Measurements from ENCODE around the gene AGBL1.
"Not testable (repeated sequence)": the region's sequence is repeated elsewhere in the genome, so short reads cannot be mapped to it uniquely, and the experiment has no call there.

Gene AGBL1

DNA sequence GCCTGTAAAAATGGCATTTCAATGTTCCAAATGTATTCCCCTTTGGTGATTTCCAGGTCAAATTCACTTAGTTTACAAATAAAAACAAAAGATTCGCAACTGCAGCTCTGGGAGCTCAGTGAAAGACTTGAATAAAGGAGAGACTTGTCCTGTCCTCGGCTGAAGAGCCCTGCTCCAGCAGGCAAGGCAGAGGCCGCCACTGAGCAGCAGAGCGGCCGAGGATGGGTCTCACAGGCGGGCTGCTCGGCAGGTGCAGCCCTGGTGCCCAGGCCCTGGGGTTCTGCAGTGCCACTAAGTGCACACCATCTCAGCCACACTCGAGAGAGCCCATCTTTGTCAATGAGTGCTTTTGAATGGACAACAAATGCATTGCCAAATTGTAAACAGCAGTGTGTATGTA is 856.2 kb downstream of the AGBL1 start:
- DNase-seq (ENCODE audit: low read depth), result no peak

DNA sequence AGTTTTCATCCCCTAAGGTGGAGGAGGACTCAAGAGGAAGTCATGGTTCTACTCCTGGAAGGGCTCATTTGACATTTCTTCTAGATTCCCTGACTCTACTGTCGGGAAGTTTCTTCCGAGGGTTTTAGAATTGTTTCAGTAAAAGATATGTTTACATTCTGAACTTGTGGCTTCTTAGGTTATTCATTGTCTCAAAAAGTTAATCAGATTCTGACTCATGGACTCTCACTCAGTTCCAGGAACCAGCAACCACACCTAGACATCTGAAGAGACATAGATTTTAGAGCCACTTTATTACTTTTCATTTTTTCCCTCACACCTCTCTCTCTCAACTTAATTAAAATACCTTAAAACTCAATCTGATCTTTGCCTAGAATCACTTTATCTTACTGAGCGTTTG is 862.6 kb downstream of the AGBL1 start:
- no peak for DNase-seq (ENCODE audit: low read depth)

DNA sequence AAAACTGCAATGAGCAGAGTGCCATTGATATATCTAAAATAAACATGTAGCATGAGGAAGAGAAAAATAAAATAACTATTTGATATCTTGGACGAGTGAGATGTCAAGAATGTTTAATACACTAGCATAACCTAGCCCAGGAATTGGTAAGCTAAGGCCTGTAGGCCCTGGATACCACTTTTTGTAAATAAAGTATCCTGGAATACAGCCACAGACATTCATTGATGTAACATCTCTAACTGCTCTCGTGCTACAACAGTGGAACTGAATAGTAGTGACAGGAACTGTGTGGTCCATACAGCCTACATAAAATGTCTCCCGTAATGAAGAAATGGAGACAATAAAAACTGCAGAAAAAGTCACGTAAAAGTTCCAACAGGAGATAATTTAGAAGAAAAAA is 869.0 kb downstream of the AGBL1 start:
- DNase-seq (ENCODE audit: low read depth), result no peak

DNA sequence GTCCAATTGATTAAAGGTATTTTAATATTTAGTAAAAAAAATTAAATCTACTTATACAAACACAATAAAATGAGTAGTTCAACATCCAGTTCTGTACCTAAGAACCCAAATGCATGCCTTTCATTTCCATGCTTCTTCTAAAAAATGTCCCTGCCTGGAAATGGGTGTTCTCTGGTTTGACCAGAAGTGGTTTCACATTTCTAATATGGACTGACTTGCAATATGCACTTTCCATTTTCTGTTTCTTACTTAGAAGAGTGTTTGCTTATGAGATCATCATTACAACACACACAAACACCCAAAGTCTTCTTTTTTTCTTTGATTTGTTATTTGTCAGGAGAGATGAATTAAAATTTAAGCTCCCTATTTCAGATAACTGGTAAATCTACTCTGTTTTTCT is 879.6 kb downstream of the AGBL1 start:
- no peak for DNase-seq (ENCODE audit: low read depth)

DNA sequence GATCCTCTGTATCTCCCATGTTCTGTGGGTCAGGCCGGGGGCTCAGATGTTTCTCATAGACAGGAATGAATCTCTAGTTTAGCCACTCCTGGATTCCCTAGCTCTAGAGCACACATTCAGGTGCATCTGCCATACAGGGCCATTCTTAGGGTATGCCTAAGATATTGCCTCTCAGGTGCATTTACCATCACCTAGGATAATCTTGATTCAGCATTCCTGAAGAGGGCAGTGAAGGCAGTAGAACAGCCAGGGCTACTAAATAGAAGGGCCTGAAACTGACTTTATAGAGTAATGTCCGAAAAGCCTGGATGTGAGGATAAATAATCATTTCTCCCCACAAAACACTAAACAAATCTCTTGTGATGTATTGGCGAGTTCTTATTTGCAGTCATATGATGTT is 882.0 kb downstream of the AGBL1 start:
- no peak for DNase-seq (ENCODE audit: low read depth)

DNA sequence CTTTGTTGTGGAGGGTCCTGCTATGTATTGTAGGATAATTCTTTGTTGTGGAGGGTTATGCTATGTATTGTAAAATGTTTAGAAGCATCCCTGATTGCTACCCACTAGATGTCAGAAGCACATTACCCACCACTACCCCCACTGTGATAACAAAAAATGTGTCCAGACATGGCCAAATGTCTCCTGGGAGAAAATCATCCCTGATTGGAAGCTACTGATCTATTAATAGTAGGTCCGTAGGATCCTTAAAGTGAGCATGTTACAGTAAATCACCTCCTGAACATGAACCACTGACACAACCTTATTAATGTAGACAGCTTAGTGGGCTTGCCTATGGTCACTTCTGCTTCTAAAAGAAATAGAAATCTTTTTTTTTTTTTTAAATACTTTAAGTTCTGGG is 884.6 kb downstream of the AGBL1 start:
- DNase-seq (ENCODE audit: low read depth), result no peak

DNA sequence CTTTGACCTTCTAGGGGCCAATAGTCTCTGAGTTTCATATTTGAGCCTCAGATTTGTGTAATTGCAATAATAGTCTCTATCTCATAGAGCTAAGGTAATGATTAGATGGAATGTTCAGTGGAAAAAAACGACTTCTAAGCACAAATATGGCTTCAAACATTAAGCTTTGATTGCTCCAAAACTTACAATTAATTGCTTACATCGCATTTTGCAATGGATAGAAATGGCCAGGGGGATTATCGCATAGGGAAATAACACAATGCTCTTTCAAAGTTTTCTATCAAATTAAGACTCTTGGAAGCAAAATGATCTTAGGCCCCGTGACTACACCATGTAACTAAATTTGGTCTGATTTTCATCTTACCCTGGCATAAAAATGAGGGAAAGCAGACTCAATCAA is 888.6 kb downstream of the AGBL1 start:
- no peak for DNase-seq (ENCODE audit: low read depth)

DNA sequence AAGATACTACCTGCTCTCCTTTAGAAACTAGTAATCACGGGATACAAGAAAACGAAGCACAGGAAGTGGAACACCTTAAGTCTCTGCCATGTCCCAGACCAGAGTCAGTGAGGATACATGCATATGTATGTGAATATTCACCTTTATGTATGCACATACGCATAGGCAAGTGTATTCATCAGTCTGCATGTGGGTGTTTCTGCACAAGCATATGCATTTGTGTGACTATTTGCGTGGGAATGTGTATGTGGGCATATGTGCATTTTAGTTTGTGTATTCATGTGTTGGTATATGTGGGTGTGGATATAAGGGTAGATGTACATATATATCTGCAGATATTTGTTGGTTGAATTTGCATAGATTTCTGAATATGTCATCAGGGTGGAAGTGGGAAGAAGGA is 889.7 kb downstream of the AGBL1 start:
- DNase-seq (ENCODE audit: low read depth), result no peak

DNA sequence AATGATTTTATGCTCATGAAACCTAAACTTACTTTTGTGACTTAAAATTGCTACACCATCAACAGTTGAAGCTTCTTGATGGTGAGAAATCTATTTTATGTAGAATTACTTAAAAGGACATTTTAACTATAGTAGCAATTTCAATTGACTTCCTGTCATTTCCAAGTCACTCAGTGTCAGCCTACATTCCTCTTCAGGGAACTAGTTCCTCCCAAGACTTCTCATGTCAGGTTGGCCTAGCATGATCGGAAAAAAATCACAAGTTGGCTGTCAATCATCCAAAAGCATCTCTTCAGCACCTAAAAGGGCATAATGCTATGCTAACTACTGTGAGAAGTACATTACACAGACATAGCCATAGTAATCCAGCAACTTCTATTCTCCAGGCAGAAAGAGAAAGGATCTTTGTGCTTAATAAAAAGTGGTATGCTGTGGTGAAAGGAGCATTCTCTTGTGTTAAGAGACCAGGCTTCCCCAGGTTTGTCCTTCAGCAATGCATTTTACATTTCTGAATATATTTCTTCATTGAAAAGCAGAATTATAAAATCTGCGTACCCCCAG is 893.7 kb downstream of the AGBL1 start:
- DNase-seq (ENCODE audit: low read depth), result no peak

DNA sequence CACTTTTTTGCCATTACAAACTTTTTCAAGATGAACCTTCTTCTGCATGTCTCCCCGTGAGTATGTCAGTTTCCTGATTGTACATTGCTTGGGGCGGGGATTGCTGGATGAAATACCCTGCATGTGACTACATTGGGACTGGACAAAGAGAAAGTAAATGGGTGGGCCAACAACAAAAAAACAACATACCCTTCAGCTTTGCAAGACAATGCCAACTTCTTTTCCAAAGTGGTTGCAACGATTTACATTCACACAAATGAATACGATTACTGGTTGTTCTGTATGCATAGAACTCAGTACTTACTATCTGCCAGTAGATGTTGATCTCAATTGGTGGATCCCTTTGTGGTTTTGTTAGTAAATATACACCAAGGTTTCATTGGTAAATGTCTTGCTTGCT is 908.4 kb downstream of the AGBL1 start:
- DNase-seq (ENCODE audit: low read depth), result no peak

DNA sequence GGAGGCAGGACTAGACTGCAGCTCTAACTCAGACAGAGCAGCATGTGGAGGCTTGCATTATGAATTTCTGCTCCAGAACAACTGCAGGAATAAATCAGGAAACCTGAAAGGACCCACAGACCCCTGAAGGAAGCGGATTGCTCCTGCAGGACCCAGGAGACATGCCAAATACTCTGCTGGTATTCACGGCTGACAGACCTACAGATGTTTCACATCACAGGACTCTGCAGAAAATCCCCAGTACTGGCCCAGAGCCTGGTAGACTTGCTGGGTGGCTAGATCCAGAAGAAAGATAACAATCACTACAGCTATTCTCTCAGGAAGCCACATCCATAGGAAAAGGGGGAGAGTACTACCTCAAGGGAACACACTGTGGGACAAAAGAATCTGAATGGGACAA is 942.1 kb downstream of the AGBL1 start:
- DNase-seq (ENCODE audit: low read depth), result no peak

DNA sequence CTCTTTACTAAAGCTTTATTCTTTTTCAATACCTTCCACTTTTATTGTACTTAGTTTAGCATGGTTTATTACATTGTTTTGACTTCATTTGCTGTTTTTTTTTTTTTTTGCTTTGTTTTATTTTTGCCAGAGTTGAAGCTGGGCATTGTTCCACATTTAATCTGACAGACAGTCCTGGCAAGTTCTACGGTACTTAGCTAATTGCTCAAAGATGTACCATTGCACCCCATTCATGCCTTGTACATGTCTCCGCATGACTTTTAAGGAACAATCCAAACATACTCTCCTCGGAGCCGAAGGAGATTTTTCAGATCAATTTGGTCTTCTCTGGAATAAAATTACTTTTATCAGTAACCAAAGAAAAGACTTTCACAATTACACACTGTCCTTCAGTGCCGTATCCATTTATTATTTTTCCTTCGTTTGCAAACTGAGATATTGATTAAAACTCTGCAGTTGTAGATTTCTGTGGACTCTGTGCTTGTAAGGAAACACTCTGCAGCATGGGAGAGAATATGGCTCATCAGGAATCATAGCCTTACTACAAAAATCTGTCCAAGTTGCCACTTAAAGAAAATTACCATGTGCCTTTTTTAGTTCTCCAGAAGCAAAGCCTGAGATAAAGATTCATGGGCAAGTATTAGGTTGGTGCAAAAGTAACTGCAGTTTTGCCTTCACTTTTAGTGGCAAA is 952.0 kb downstream of the AGBL1 start:
- DNase-seq (ENCODE audit: low read depth), result no peak

DNA sequence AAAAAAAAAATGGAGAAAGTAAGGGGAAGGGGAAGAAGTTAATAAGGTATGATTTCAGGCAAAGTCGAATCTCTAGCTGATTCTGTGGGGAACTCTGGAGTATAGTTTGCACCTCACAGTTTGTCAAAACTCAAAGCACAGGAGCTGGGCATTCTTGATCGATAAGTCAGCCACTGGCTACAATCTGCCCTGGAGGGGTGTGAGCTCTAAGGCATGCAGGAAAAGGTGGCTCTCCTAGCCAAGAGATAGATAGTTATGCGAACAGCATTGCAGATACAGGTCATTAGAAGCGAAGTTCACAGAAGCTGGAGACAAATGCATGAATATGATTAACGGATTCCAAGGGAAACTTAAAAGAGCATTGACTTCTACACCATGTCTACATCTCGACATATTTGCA is 952.6 kb downstream of the AGBL1 start:
- no peak for DNase-seq (ENCODE audit: low read depth)

DNA sequence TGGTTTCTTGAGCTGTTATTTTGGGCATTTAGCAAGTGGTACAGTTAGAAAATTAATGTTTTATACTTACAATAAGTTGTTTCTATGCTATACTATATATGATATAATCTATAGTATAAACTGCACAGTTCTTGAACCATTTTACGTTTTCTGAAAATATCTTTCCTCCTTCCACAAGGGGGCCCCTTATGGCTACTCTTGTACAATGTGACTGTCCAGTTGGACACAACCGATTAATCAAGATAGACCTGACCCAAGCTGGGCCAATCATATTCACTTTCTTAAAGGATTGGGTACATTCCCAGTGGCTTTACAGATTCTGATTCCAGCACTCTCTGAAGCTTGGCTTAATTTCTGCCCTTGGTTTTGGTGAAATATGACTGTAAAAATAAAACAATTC is 953.4 kb downstream of the AGBL1 start:
- no peak for DNase-seq (ENCODE audit: low read depth)

DNA sequence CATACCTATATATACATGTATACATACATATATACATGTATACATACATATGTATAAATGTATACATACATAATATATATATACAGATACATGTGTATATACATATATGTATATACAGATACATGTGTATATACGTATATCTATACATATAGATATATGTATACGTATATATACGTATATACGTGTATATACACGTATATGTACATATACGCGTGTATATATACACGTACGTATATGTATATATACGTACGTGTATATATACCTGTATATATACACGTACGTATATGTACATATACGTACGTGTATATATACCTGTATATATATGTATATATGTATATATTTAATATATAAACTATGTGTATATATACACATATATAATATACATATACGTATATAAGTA is 955.2 kb downstream of the AGBL1 start:
- no peak for DNase-seq (ENCODE audit: low read depth)

DNA sequence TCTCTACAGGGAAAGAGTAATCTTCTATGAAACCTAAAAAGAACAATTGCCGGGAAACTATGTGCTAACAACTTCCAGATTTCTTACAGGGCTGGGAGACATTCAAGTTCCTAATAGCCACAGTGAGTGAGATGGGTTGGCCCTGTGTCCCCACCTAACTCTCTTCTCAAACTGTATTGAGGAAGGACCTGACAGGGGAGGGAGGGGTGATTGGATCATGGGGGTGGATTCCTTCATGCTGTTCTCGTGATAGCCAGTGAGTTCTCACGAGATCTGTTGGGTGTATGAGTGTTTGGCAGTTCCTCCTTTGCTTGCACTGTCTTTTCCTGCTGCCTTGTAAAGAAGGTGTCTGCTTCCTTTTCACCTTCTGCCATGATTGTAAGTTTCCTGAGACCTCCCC is 958.7 kb downstream of the AGBL1 start:
- no peak for DNase-seq (ENCODE audit: low read depth)

DNA sequence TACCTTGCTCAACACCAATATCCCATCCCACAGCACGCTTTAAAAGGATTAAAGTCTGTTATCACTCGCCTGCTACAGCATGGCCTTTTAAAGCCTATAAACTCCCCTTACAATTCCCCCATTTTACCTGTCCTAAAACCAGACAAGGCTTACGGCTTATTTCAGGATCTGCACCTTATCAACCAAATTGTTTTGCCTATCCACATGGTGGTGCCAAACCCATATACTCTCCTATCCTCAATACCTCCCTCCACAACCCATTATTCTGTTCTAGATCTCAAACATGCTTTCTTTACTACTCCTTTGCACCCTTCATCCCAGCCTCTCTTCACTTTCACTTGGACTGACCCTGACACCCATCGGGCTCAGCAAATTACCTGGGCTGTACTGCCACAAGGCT is 962.9 kb downstream of the AGBL1 start:
- not testable (repeated sequence) for DNase-seq (ENCODE audit: low read depth)

DNA sequence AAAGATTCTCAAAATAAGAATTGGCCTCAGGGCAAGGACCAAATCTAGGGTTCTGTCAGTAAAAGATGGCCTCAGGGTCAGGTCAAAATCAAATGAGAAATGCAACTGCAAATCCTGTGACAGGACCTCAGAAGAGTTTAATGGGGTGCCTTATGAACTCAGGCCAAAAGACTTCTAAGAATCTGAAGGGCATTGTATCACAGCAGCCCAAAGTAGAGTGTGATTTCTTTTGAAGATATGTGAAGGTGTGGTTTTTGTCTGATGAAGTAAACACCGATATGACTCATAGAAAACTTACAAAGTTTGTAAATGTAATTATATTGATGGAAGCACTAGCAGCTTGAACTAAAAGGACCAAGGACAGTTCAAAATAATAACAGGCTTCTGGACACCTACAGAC is 966.1 kb downstream of the AGBL1 start:
- DNase-seq (ENCODE audit: low read depth), result no peak

DNA sequence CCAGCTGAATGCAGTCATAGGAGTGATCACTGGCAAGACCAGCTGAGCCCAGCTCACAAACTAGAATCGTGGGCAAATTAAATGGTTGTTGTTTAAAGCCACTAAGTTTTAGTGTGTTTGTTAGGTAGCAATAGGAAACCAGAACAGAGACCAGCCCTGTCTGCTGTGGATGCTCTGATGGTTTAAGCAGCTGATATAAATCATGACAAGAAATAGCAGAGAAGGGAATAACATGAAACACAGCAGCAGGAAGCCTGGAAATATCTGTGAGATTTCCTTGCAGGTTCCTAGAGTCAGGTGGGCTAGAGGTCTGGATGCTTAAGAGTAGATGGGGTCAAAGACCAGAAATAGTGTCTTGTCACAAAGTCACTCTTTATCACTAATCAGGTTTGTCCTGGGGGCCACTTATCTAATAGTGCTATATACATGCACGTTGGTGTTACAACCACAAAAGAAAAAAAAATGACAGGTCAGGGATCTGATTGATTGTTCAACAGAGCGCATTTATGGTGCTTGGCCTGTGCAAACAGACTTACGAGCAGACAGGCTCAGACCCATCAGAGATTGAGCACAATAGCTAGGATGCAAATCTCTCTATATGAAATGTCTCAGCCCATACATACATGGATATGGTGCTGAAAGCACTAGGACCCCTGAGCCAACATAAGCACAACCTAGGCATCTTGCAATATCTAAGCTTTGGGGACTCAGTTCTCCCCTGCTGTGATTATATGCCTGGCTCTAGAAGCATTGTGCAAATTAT is 967.7 kb downstream of the AGBL1 start:
- DNase-seq (ENCODE audit: low read depth), result no peak

All from stimulated activated CD8-positive, alpha-beta memory T cell treated with anti-CD3 and anti-CD28 coated beads, Interleukin-12 subunit alpha, Interleukin-12 subunit beta, amount 100 ng/mL, for 1 hour (primary cell).